GM12891 (cell line): ENCODE measurements around the gene SETD7. TPM values are rescaled to one million over a fixed set of nuclear protein-coding genes. Genes with fewer than 3 reads are reported as not detected.

ENCODE experiments used
- DNase-seq: peaks from one replicate; pipeline ENCODE4 v3.0.0; 2011; ENCODE audit warnings: low spot score; ENCODE audit not compliant: insufficient read length
- FAIRE-seq: peaks from 2 replicates; lab custom pipeline; 2011; peaks lifted over from hg19 to GRCh38; lab: Jason Lieb, UNC
- PAX5 ChIP-seq: IDR thresholded peaks from 2 replicates; pipeline ENCODE4 v1.6.1; 2011; ENCODE audit warnings: low read length, moderate library complexity, mild to moderate bottlenecking; ENCODE audit not compliant: insufficient read depth, severe bottlenecking
- POLR2A ChIP-seq: IDR thresholded peaks from 2 replicates; pipeline ENCODE4 v1.6.1; 2011; ENCODE audit warnings: low read depth, low read length, control low read depth
- POLR2AphosphoS5 ChIP-seq: IDR thresholded peaks from 2 replicates; pipeline ENCODE4 v1.6.1; 2011; ENCODE audit warnings: low read depth, low read length, control low read depth
- POU2F2 ChIP-seq: IDR thresholded peaks from 2 replicates; pipeline ENCODE4 v1.6.1; 2011; ENCODE audit warnings: low read depth, mild to moderate bottlenecking, control low read depth, low read length, moderate library complexity
- SPI1 ChIP-seq: IDR thresholded peaks from 2 replicates; pipeline ENCODE4 v1.6.1; 2011; ENCODE audit warnings: low read depth, low read length, control low read depth
- TAF1 ChIP-seq: IDR thresholded peaks from 2 replicates; pipeline ENCODE4 v1.6.1; 2011; ENCODE audit warnings: low read depth, low read length, control low read depth
- polyA plus RNA-seq: library from polyadenylated mRNA; unstranded; fragments of >200 nt; gene quantifications from one replicate; pipeline ENCODE4 v1.2.1, GENCODE V29; 2012; ENCODE audit warnings: low read depth, missing spikeins, inconsistent platforms; ENCODE audit not compliant: missing spikeins

Gene SETD7
- polyA plus RNA-seq: 1.0 TPM

- peak; percentile 77 for FAIRE-seq
- peak; percentile 31 for DNase-seq
Observed at GRCh38 chr4:139556071-139556723, at the start of gene SETD7. TSS of gene SETD7 (minus strand) at chr4:139556219. CDS start at chr4:139556137, 82 bp downstream.

GRCh38 chr4:139605516-139605915 lies 49.5 kb upstream of the SETD7 start:
- FAIRE-seq (no peak), DNase-seq (no peak)
- TF ChIP-seq POLR2A (no peak), TAF1 (no peak), PAX5 (no peak), POU2F2 (no peak), SPI1 (no peak), POLR2AphosphoS5 (no peak)

More at GRCh38 chr4:139556071-139556723, at the start of gene SETD7:
- TF ChIP-seq POLR2A (no peak), POLR2AphosphoS5 (no peak), PAX5 (no peak), POU2F2 (no peak), TAF1 (no peak), SPI1 (no peak)

GRCh38 chr4:139603576-139604410 lies 47.8 kb upstream of the SETD7 start:
- TF ChIP-seq POLR2A: no peak
- no peak for TF ChIP-seq PAX5
- no peak for TF ChIP-seq POLR2AphosphoS5
- no peak for TF ChIP-seq SPI1
- TF ChIP-seq TAF1: no peak
- TF ChIP-seq POU2F2: no peak
- peak; percentile 50 for FAIRE-seq
- no peak for DNase-seq

GRCh38 chr4:139602776-139603360 lies 46.8 kb upstream of the SETD7 start:
- no peak for DNase-seq
- FAIRE-seq: no peak
- TF ChIP-seq POLR2AphosphoS5 (no peak), TAF1 (no peak), POLR2A (no peak), PAX5 (no peak), SPI1 (no peak), POU2F2 (no peak)

- FAIRE-seq (no peak), DNase-seq (no peak)
- no peak for TF ChIP-seq POU2F2
- TF ChIP-seq PAX5: no peak
- no peak for TF ChIP-seq TAF1
- no peak for TF ChIP-seq POLR2AphosphoS5
- TF ChIP-seq POLR2A: no peak
- no peak for TF ChIP-seq SPI1
Observed at GRCh38 chr4:139600662-139601061, 44.6 kb upstream of the SETD7 start.

DNA sequence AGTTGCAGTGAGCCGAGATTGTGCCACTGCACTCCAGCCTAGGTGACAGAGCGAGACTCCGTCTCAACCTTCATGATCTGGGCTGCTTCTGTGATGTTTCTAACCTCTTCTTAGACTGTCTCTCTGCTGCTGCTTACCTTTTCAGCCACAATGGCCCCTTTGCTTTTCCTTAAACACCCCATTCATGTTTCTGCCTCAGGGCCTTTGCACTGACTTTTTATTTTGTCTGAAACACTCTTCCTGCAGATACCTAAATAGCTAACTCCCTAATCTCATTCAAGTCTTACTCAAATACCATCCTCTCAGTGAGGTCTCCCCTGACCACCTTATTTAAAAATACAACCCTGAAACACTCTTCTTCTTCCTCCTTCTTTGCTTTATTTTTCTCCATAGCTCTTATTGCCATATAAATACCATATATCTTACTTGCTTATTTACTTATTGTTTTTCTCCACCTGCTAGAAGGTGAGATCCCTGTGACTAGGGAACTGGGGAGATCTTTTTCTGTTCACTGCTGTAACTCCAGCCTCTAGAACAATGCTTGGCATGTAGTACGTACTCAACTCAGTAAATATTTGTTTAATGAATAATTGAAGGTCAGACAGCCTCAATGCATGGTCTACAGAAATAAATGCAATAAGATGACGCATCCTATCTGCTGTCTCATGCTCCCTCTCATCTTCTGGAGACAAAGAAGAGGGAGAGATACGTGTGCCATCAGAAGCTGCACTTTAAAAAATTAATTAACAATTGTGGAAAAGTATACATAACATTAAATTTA lies 43.8 kb upstream of the SETD7 start:
- no peak for FAIRE-seq
- DNase-seq: no peak
- TF ChIP-seq PAX5 (no peak), SPI1 (no peak), POLR2A (no peak), POU2F2 (no peak), TAF1 (no peak), POLR2AphosphoS5 (no peak)

- no peak for FAIRE-seq
- TF ChIP-seq TAF1 (no peak), POU2F2 (no peak), PAX5 (no peak), SPI1 (no peak), POLR2AphosphoS5 (no peak), POLR2A (no peak)
Observed at GRCh38 chr4:139599076-139599475, 43.1 kb upstream of the SETD7 start.

DNA sequence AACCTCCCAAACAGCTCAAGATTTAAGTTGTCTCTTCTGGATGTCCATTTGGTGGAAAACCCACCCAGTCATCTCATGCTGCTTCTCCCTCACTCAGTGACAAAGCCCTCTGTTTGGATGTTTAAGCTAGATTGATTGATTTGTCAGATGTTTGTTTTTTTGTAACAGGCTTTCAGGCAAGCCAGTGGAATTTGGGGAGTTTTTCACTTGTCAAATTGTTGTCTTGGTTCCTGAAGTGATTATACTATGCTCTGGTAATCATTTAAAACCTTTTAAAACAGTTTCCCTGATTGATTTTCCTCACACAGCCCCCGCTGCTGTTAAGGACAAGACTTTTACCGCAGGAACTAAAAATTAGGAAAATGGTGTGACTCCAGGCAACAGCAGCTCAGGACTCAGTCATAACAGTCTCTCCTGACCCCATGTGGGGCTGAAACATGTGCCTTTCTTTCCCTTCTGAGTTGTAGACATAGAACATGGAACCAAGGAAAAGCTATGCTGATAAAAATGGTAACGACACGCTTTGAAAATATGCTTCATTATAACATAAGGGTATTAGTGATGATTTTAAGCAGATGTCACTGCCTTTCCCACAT lies 40.8 kb upstream of the SETD7 start:
- no peak for FAIRE-seq

More at GRCh38 chr4:139599076-139599475, 43.1 kb upstream of the SETD7 start:
- no peak for DNase-seq

More for the DNA sequence above, 40.8 kb upstream of the SETD7 start:
- DNase-seq: no peak
- no peak for TF ChIP-seq PAX5
